Fibroblast of peridontal ligament (primary cell): ENCODE measurements around the gene TOX2.

Experiments
- DNase-seq: peaks from one replicate; pipeline ENCODE4 v3.0.0-alpha.2; 2010; ENCODE audit errors: extremely low read depth

Gene TOX2

GRCh38 chr20:43938932-43939761 is 24.5 kb downstream of the TOX2 start:
- DNase-seq, result peak; percentile 100

GRCh38 chr20:43939762-43940121 is 25.1 kb downstream of the TOX2 start:
- no peak for DNase-seq

GRCh38 chr20:43940518-43941225 is 26.0 kb downstream of the TOX2 start:
- DNase-seq, result no peak

GRCh38 chr20:43941476-43942200 is 27.0 kb downstream of the TOX2 start:
- no peak for DNase-seq

GRCh38 chr20:43942201-43942590 is 27.5 kb downstream of the TOX2 start:
- no peak for DNase-seq

- DNase-seq, result peak; percentile 83
Measured at GRCh38 chr20:43942667-43943285, 28.1 kb downstream of the TOX2 start.

- DNase-seq, result no peak
Measured at GRCh38 chr20:43943725-43944124, 29.1 kb downstream of the TOX2 start.

GRCh38 chr20:43944653-43945235 is 30.1 kb downstream of the TOX2 start:
- no peak for DNase-seq

GRCh38 chr20:43945391-43946205 is 30.9 kb downstream of the TOX2 start:
- no peak for DNase-seq

GRCh38 chr20:43946206-43946491 is 31.5 kb downstream of the TOX2 start:
- DNase-seq, result no peak

- DNase-seq, result no peak
Measured at GRCh38 chr20:43946659-43947315, 32.1 kb downstream of the TOX2 start.

GRCh38 chr20:43947316-43947710 is 32.7 kb downstream of the TOX2 start:
- DNase-seq, result no peak

- no peak for DNase-seq
Measured at GRCh38 chr20:43948455-43948854, 33.8 kb downstream of the TOX2 start.

GRCh38 chr20:43949248-43949647 is 34.6 kb downstream of the TOX2 start:
- no peak for DNase-seq

- no peak for DNase-seq
Measured at GRCh38 chr20:43949741-43950618, 35.3 kb downstream of the TOX2 start.

- no peak for DNase-seq
Measured at GRCh38 chr20:43953919-43954592, 39.4 kb downstream of the TOX2 start.

- no peak for DNase-seq
Measured at GRCh38 chr20:43954704-43955061, 40.0 kb downstream of the TOX2 start.

- DNase-seq, result peak; percentile 98
Measured at GRCh38 chr20:43955062-43955749, 40.6 kb downstream of the TOX2 start.
